ENCODE data around the gene DDX46. TPM values are rescaled to one million over a fixed set of nuclear protein-coding genes. Genes with fewer than 3 reads are reported as not detected.
A peak's percentile ranks its signal among the peaks of the same experiment; 100 is the strongest.
"Not testable (repeated sequence)": the region's sequence is repeated elsewhere in the genome, so short reads cannot be mapped to it uniquely, and the experiment has no call there.

Gene DDX46
- total and polyA plus RNA-seq, 3 donors from 2014 or later = 22.4 to 59.5 (median 53.0) TPM

DNA sequence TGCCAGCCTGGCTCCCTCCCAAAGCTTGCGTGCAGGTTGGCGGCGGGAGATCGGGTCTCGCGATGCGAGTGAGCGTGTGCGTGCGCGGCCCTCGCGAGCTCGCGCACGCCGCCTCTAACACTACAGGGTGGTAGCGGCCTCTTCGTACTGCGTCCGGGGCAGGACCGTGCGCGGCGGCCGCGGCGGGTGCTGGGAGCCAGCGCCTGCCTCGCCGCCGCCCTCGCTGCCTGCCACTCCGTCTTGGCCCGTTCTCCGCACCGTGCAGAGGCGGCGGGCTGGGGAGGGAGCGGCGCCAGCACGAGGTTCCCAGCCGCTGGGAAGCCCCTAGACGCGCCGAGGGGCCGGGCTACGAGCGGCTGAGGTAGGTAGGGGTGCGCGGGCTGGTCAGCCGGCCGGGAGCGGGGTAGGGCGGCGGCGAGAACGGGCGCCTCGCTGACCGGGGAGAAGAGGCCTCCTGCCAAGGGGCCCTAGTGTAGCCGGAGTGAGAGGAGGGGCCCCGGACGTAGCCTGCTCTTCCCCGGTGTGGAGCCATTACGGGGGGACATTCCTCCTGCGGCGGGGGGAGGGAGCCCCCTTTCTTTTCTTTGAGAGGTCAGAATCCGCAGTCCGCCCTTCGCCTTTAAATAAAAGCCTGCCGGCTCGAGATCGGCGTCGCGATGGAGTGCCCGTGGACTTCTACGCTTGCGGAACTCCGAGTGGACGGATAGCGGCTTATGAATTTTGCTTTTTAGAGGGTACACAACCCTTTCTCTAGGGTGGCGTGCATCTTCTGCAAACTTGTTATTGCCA, 87.5 kb downstream of the DDX46 start, which contains the start of gene C5orf24:
TSS of gene C5orf24 (plus strand) at position 117 of the 789 bp plus-strand sequence. CDS start 8,933 bp downstream, outside the sequence.
- H3K36me3 ChIP-seq (ENCODE audit: low read depth, missing control alignments) = no peaks in the 10 kb centered on the region
- H3K27ac ChIP-seq = peak within 1 kb of the TSS; percentile 83 to 95
- peak; percentile 96 for DNase-seq
- intact Hi-C loops (cut with DNase I; ENCODE audit: low total_unique reads) = no loop called here
- no peaks in the 10 kb centered on the region for H3K27me3 ChIP-seq
- H3K9me3 ChIP-seq = no peaks in the 10 kb centered on the region
- 0% methylated on average over 6 to 77 of the region's 84 CpGs for WGBS, 2 donors
- TF ChIP-seq POLR2A (IDR thresholded peaks at IDR 0.05) = peak; percentile 89
- TF ChIP-seq, protein P1, sequence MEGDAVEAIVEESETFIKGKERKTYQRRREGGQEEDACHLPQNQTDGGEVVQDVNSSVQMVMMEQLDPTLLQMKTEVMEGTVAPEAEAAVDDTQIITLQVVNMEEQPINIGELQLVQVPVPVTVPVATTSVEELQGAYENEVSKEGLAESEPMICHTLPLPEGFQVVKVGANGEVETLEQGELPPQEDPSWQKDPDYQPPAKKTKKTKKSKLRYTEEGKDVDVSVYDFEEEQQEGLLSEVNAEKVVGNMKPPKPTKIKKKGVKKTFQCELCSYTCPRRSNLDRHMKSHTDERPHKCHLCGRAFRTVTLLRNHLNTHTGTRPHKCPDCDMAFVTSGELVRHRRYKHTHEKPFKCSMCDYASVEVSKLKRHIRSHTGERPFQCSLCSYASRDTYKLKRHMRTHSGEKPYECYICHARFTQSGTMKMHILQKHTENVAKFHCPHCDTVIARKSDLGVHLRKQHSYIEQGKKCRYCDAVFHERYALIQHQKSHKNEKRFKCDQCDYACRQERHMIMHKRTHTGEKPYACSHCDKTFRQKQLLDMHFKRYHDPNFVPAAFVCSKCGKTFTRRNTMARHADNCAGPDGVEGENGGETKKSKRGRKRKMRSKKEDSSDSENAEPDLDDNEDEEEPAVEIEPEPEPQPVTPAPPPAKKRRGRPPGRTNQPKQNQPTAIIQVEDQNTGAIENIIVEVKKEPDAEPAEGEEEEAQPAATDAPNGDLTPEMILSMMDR (IDR thresholded peaks at IDR 0.05) = no peak
- peak within 1 kb of the TSS; percentile 88 for H3K4me3 ChIP-seq
- peaks cover 22% of the 10 kb centered on the region for H3K4me1 ChIP-seq

DNA sequence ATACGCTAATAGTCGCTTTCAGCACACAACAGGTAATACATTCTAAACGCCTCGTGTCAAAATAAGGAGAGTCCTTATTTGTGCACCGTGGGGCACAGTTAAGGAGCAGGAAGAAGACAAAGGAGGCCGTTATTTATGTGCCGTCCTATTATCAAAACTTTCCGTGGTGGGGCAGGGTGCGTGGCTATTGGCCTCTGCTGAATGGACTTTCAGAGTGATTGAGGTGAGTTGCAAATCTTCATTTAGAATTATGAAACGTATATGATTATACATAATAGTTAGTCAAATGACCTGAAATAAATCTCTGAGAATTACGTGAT, 88.0 kb downstream of the DDX46 start:
- Histone ChIP-seq H3K36me3 (ENCODE audit: low read depth, missing control alignments) (no peaks in the 10 kb centered on the region), H3K27ac (peak overlapping the region; percentile 83 to 95), H3K4me3 (peak overlapping the region; percentile 88), H3K4me1 (peaks cover 22% of the 10 kb centered on the region), H3K9me3 (no peaks in the 10 kb centered on the region), H3K27me3 (no peaks in the 10 kb centered on the region)
- 0 to 1% methylated on average over 11 of the region's 11 CpGs for WGBS, 2 donors
- TF ChIP-seq POLR2A (IDR thresholded peaks at IDR 0.05) = no peak
- TF ChIP-seq, protein P1 (IDR thresholded peaks at IDR 0.05) = no peak
- no peak for DNase-seq
- intact Hi-C loops (cut with DNase I; ENCODE audit: low total_unique reads) = no loop called here

DNA sequence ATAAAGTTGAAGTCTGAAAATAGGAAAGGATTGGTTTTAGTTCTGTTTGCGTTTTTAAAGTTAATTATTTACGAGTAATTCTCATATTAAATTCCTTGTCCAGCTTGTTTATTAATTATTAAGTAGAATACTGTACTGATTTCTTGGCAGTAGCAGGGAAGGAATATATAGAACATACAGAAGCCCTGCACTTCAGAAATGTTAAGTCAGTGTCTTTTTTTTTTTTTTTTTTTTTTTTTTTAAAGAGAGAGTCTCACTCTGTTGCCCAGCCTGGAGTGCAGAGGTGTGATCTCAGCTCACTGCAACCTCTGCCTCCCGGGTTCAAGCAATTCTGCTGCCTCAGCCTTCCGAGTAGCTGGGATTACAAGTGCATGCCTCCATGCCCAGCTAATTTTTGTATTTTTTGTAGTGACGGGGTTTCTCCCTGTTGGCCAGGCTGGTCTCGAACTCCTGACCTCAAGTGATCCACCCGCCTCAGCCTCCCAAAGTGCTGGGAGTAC, 90.9 kb downstream of the DDX46 start:
- H3K4me3 ChIP-seq; intact Hi-C loops (cut with DNase I; ENCODE audit: low total_unique reads); H3K9me3 ChIP-seq; H3K36me3 ChIP-seq (ENCODE audit: low read depth, missing control alignments); H3K27me3 ChIP-seq; DNase-seq; H3K27ac ChIP-seq: not testable (repeated sequence)
- peaks cover 22% of the 10 kb centered on the region for H3K4me1 ChIP-seq
- 79 to 85% methylated on average over 7 of the region's 7 CpGs for WGBS, 2 donors

DNA sequence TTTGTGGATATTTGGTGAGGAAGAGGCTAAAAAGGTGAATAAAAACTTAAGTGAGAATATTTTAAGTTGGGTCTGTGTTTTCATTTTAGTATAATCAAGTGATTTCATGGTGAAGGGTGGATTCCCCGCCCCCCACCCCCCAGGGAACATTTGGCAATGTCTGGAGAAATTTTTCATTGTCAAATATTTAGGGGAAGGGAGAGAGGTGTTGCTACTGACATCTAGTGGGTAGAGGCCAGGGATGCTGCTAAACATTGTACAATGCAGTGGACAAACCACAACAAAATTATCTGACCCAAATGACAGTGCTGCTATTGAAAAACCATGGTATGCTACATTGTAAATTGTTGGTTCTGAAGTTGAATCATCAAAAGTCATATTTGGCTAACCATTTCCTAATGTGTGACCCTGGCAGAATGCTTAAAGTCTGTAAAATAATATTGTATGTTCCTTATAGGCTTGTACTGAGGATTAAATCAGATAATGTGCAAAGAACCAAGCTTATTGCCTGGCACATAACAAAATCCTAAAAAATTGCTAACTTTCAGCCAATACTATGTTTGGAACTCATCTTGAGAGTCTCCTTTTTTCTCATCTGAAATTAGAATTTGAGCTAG, 92.8 kb downstream of the DDX46 start:
- peak; percentile 49 for DNase-seq
- TF ChIP-seq POLR2A (IDR thresholded peaks at IDR 0.05) = no peak
- TF ChIP-seq, protein P1 (IDR thresholded peaks at IDR 0.05) = no peak
- Histone ChIP-seq H3K36me3 (ENCODE audit: low read depth, missing control alignments) (no peaks in the 10 kb centered on the region), H3K9me3 (no peaks in the 10 kb centered on the region), H3K27me3 (no peaks in the 10 kb centered on the region), H3K4me1 (peaks cover 16% of the 10 kb centered on the region), H3K4me3 (no peak overlapping the region), H3K27ac (peak overlapping the region in 1 of 2 donors; percentile 7)
- intact Hi-C loops (cut with DNase I; ENCODE audit: low total_unique reads) = no loop called here
- 49 to 57% methylated on average over 1 of the region's 1 CpG for WGBS, 2 donors

DNA sequence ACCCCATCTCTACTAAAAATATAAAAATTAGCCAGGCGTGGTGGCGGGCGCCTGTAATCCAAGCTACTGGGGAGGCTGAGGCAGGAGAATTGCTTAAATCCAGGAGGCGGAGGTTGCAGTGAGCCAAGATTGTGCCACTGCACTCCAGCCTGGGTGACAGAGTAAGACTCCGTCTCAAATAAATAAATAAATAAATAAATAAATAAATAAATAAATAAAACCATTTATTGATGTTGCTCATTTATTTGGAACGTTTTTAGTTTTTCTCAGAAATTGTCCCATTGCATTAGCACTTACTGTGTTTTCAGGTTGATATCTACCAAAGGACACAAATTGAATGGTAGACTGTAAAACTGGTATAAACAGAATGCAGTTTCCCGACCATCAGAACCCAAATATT, 97.9 kb downstream of the DDX46 start:
- H3K27ac ChIP-seq; H3K27me3 ChIP-seq; H3K9me3 ChIP-seq; H3K36me3 ChIP-seq (ENCODE audit: low read depth, missing control alignments); intact Hi-C loops (cut with DNase I; ENCODE audit: low total_unique reads); DNase-seq; H3K4me3 ChIP-seq; H3K4me1 ChIP-seq: not testable (repeated sequence)
- WGBS, 2 donors = 89 to 93% methylated on average over 7 of the region's 7 CpGs

All from testis (tissue), 3 donors.